UCSD-AML1 (cell line): ENCODE results near the gene DNMBP.
"Not testable (repeated sequence)": the region's sequence is repeated elsewhere in the genome, so short reads cannot be mapped to it uniquely, and the experiment has no call there.

Source experiments
- DNase-seq: peaks from one replicate; lab custom pipeline; 2025; ENCODE audit not compliant: unreplicated experiment; lab: John Stamatoyannopoulos, UW

DNMBP gene

GRCh38 chr10:99916776-99917175, 93.0 kb downstream of the DNMBP start:
- DNase-seq = no peak

DNA sequence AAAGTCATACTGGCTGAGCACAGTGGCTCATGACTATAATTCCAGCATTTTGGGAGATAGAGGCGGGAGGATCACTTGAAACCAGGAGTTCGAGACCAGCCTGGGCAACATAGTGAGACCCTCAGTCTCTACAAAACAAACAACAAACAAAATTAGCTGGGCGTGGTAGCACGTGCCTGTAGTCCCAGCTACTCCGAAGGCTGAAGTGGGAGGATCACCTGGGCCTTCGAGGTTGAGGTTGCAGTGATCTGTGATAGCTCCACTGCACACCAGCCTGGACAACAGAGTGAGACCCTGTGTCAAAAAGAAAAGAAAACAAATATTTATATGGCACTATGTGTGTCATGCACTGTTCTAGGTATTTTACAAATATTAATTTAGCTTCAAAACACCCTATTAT, 94.3 kb downstream of the DNMBP start:
- no peak for DNase-seq

DNA sequence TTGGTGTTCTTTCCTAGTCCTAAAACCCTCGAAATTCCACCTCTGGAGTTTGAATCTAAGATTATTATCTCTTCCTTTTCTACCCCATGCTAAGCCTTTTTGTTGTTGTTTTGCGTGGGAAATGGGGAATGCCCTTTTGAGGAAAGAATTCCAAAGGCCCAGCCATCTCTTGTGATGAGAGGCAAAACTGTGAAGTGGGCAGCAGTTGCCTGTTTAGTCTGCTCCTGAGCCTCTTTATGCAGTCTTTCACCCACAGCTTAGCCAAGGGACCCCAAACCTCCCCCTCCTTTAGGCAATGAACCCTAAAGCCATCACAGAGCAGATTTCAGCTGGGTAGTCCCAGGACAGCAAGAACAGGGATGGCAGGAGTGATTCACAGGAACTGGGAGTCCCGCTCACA, 95.5 kb downstream of the DNMBP start:
- no peak for DNase-seq

DNA sequence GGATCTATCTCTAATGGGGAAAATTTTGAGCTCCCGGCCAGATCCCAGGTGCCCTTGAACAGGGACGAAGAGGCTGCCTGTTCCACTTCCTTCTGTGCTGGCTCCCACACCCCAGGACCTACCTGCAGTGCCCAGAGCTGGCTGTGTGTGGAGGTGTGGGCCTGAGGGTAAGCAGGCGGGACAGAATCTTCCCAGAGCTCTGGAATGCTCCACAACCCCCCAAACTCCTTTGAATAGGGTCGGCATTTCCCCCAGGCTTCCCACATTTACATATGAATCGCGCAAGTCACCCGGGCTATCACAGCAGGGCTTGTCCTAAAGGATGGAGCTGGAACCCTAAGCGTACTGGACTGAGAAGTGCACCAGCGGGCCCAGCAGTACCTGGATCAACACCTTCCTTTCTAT, 95.9 kb downstream of the DNMBP start:
- DNase-seq = no peak

- no peak for DNase-seq
Observed at GRCh38 chr10:99912041-99912440, 97.7 kb downstream of the DNMBP start.

GRCh38 chr10:99908512-99908911, 101.2 kb downstream of the DNMBP start:
- no peak for DNase-seq

GRCh38 chr10:99906470-99906869, 103.3 kb downstream of the DNMBP start:
- DNase-seq = no peak

GRCh38 chr10:99905971-99906370, 103.8 kb downstream of the DNMBP start:
- no peak for DNase-seq

DNA sequence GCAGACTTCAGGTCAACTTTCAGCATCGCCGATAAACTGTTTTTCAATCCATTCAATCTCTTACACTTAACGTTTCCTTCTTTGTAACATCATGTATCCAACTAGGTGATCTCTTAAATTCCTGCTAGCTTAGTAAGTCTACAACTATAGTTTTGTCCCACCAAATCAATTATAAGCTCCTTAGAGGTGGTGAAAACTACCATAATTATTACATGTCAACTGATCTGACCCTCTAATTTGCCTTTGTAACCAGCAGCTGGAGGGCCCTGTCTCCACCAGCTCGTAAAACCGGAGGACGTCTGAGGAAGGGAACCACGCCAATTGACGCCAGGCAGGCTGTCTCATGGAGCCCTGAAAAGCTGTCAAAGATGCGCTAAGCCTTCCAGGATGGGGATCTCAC, 113.9 kb downstream of the DNMBP start:
- DNase-seq = no peak

DNA sequence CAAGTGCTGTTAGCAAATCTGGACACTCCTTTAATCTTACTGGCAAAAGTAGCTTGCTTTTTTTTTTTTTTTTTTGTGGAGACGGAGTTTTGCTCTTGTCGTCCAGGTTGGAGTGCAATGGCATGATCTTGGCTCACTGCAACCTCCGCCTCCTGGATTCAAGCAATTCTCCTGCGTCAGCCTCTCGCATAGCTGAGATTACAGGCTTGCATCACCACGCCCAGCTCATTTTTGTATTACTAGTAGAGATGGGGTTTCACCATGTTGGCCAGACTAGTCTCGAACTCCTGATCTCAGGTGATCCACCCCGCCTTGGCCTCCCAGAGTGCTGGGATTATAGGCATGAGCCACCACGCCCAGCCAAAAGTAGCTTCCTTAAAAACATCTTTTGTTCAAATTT, 114.7 kb downstream of the DNMBP start:
- DNase-seq = not testable (repeated sequence)

- no peak for DNase-seq
Observed at GRCh38 chr10:99894613-99895012, 115.1 kb downstream of the DNMBP start.

GRCh38 chr10:99888622-99889021, 121.1 kb downstream of the DNMBP start:
- DNase-seq = no peak

- DNase-seq = no peak
Observed at GRCh38 chr10:99883523-99883922, 126.2 kb downstream of the DNMBP start.

- DNase-seq = no peak
Observed at GRCh38 chr10:99881371-99881770, 128.4 kb downstream of the DNMBP start.

GRCh38 chr10:99880080-99880835, 129.5 kb downstream of the DNMBP start:
- DNase-seq = no peak

DNA sequence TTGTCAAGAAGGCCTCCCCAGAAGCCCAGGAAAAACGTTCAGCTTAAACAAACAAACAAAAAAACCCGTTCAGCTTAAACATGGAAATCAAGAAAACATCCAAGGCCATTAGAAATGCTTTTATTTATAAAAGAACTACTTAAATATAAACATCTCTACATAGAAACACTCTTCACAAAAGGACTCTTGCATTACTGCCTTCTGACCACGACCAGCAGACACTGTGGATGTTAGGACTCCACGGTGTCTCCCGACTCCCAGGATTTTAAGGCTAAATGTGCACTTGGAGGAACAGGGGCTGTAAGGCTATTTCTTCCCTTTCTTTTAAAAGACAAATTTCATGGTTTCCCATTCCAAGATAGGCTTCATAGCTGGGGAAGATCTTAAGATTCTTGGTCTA, 134.3 kb downstream of the DNMBP start:
- no peak for DNase-seq

DNA sequence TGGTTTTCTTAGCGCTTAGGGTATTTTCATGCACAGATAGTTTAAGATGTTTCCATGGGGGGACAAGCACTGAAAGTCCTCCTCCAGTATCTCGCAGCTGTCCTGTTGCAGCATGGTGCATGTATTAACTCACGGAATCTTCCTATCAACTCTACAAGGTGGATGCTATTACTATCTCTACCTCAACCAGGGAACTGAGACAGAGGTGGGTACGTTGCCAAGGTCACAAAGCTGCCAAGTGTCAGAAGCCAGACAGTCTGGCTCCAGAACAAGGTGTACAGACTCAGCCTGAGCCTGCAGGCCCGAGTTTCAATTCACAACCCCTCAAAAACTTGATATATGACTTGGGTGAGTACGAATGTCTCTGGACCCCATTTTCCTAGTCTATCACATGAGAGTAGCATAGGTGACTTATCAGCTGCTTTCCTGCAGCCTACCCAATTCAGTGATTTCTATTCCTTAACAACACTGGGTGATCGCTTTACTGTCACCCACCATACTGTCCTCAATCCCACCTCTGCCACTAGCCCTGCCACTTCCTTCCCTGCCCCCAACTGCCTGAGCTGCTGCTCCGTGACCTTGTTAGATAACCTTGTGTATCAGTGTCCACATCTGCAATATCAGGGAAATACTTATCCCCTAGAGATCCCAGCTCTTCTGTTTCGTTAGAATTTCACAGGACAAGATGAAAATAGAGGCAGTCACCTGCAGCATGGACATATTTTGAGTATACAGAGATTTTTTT, 135.2 kb downstream of the DNMBP start:
- no peak for DNase-seq

- DNase-seq = no peak
Observed at GRCh38 chr10:99873846-99874245, 135.9 kb downstream of the DNMBP start.

DNA sequence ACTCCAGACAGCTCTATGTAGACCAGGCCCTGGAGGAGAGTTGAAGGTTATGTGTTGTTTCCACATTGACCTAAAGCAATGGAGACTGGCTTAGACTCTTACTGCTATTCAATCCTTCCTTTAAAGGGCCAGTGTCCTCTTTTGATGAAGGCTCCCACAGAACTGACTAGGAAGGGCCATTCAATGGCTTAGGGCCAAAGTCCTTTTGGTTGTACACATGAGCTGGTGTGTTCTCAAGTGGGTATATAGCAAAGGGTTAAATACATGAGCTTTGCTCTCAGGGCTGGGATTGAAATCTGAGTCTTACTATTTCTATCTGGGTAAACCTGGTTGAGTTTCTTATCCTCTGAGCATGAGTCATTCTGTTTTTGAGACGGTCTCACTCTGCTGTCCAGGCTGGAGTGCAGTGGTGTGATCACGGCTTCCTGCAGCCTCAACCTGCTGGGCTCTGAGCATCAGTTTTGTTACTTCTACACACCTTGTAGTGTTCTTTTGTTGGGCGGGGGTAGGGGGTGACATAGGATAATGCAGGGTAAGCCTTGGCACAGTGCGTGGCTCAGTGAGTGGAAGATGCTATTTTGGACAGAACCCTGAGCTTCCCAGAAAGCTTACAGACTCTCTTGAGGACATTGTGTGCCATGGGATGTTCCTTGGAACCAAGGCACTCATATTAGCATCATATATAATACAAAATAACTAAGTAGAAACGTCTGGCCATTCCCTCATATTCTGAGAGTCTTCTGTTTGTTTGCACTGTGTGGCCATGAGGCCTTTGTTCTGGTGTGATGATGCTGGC, 137.2 kb downstream of the DNMBP start:
- no peak for DNase-seq

DNA sequence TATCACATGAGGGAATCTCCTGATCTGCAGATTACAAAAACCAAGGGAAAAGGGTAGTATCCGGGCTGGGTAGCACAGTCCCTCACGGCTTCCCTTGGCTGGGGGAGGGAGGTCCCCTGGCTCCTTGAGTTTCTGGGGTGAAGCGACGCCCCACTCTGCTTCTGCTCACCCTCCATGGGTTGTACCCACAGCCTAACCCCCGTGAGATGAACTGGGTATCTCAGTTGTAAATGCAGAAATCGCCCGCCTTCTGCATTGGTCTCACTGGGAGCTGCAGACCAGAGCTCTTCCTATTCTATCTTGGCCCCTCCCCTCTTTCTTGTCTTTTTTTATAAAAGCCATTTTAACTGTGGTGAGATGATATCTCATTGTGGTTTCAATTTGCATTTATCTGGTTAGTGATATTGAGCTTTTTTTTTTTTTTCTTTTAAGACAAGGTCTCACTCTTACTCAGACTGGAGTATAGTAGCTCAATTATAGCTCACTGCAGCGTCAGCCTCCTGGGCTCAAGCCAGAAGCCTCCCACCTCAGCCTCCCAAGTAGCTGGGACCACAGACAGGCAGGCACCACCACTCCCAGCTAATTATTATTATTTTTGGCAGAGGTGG, 139.5 kb downstream of the DNMBP start:
- peak; percentile 15 for DNase-seq

DNA sequence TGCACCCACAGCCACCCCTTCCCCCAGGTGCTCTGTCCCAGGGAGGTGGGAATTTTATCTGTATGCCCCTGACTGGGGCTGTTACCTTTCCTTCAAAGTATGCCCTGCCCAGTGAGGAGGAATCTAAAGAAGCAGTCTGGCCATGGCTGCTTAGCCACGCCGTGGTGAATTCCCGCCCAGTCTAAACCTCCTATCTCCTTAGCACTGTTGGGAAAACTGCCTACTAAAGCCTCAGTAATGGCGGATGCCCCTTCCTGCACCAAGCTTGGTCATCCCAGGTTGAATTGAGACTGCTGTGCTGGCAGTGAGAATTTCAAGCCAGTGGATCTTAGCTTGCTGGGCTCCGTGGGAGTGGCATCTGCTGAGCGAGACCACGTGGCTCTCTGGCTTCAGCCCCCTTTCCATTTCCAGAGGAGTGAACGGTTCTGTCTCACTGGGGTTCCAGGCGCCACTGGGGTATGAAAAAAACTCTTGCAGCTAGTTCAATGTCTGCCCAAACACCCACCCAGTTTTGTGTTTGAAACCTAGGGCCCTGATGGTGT, 140.1 kb downstream of the DNMBP start:
- DNase-seq = no peak
